Adrenal gland (tissue), 5 donors: ENCODE measurements around the gene EVL.

Source experiments
- CTCF ChIP-seq, 6 experiments: fragments of 450-650 bp in 4 of 6; fragments of 200-600 bp in 2 of 6; sonication (generic) in 1 of 6; IDR thresholded peaks; 1 replicate in 5 of 6; 2 replicates in 1 of 6; pipeline versions ENCODE4 v1.5.1 to v1.8.0; 2016 to 2021; ENCODE audit warnings: antibody characterized with exemption in 6 of 6, mild to moderate bottlenecking in 2 of 6, moderate library complexity in 1 of 6
- POLR2A ChIP-seq, 2 donors: fragments of 450-650 bp; IDR thresholded peaks; one replicate each; pipeline ENCODE4 v1.6.1; 2017; ENCODE audit warnings: antibody characterized with exemption in 2 of 2, mild to moderate bottlenecking in 2 of 2, moderate library complexity in 1 of 2
- donor health status: DM: no; HTN: no; CAD: no.

DNA sequence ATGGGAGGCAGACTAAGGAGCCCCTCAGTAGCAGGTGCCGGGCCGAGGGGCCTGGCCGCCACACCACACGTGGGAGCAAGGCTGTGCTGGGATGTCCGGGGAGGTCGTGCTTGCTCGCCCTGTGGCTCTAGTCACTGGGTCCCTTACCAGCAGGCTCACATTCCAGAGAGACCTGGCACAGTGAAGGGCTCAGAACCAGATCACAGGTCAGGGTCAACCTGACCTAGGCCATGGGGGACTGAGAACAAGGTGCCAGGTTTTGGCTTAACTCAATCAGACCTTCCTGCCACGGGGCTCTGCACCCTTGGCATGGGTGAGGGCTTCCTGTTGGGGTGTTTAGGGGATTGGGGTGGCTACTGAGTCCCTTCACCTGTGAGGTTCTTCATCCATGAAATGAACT, 72.0 kb downstream of the EVL start:
- no peak for TF ChIP-seq POLR2A (IDR thresholded peaks at IDR 0.05)
- no peak for TF ChIP-seq CTCF (IDR thresholded peaks at IDR 0.05)
